CD4-positive, alpha-beta memory T cell (primary cell): ENCODE data around the gene IL12B. TPM values are rescaled to one million over a fixed set of nuclear protein-coding genes. Genes with fewer than 3 reads are reported as not detected.

Experiments used
- CTCF ChIA-PET: fragments of 350-600 bp; sonication (Branson Sonifier 250); formaldehyde crosslinking; loops from one replicate; lab custom pipeline; 2021; ENCODE audit warnings: inconsistent platforms; ENCODE audit not compliant: partially characterized antibody; lab: Charles Lee
- POLR2A ChIA-PET: fragments of 350-600 bp; sonication (Branson Sonifier 250); formaldehyde crosslinking; loops from one replicate; lab custom pipeline; 2021; ENCODE audit not compliant: partially characterized antibody; lab: Charles Lee
- DNase-seq, 5 donors: peaks; one replicate each; pipeline versions ENCODE4 v3.0.0 to v3.0.0-alpha.2; 2020 to 2022; ENCODE audit warnings: mixed read lengths in 1 of 5
- H3K27ac ChIP-seq: one replicate; pipeline ENCODE4 v1.7.0; 2013; ENCODE audit warnings: low read depth, low read length
- H3K27me3 ChIP-seq: 2 replicates; pipeline ENCODE4 v1.7.0; 2013; ENCODE audit warnings: mild to moderate bottlenecking, low read length, moderate library complexity; ENCODE audit not compliant: insufficient read depth
- H3K36me3 ChIP-seq: 2 replicates; pipeline ENCODE4 v1.7.0; 2013; ENCODE audit warnings: mild to moderate bottlenecking, low read length, moderate library complexity; ENCODE audit not compliant: insufficient read depth
- H3K4me1 ChIP-seq: 2 replicates; pipeline ENCODE4 v1.7.0; 2013; ENCODE audit warnings: mild to moderate bottlenecking, low read length, moderate library complexity; ENCODE audit not compliant: insufficient read depth
- H3K4me3 ChIP-seq, 2 donors: one replicate each; pipeline ENCODE4 v1.7.0; 2013; ENCODE audit warnings: low read length in 2 of 2, mild to moderate bottlenecking in 1 of 2
- H3K9me3 ChIP-seq, 2 donors: one replicate each; pipeline ENCODE4 v1.7.0; 2013; ENCODE audit warnings: low read length in 2 of 2, control low read depth in 1 of 2; ENCODE audit not compliant: control insufficient read depth in 1 of 2
- H3K27ac Mint-ChIP-seq, 7 donors: one replicate each; pipeline ENCODE4 v1.8.0; 2020 to 2021; ENCODE audit warnings: mixed read lengths in 7 of 7, mild to moderate bottlenecking in 6 of 7, inconsistent platforms in 3 of 7, moderate library complexity in 3 of 7
- H3K27me3 Mint-ChIP-seq, 2 donors: one replicate each; pipeline ENCODE4 v1.8.0; 2020 to 2021; ENCODE audit warnings: mixed read lengths in 2 of 2
- H3K36me3 Mint-ChIP-seq, 2 donors: one replicate each; pipeline ENCODE4 v1.8.0; 2020 to 2021; ENCODE audit warnings: mixed read lengths in 2 of 2, inconsistent platforms in 1 of 2, mild to moderate bottlenecking in 1 of 2
- H3K4me1 Mint-ChIP-seq, 4 donors: one replicate each; pipeline ENCODE4 v1.8.0; 2020 to 2021; ENCODE audit warnings: mixed read lengths in 4 of 4, mild to moderate bottlenecking in 1 of 4
- H3K4me3 Mint-ChIP-seq, 8 donors: one replicate each; pipeline ENCODE4 v1.8.0; 2020 to 2021; ENCODE audit warnings: mixed read lengths in 8 of 8, mild to moderate bottlenecking in 7 of 8, moderate library complexity in 6 of 8, inconsistent platforms in 3 of 8
- H3K9me3 Mint-ChIP-seq, 8 donors: one replicate each; pipeline ENCODE4 v1.8.0; 2020 to 2021; ENCODE audit warnings: mixed read lengths in 8 of 8, mild to moderate bottlenecking in 5 of 8, inconsistent platforms in 3 of 8, moderate library complexity in 1 of 8
- intact Hi-C: fragments of 100-400 bp; cut with micrococcal nuclease; formaldehyde crosslinking; loops from one replicate; pipeline ENCODE4 v1.15.1; 2023
- polyA plus RNA-seq, 2 donors: library from polyadenylated mRNA; unstranded; fragments of 300-500 nt; fragmentation: Illumina TruSeq; gene quantifications; one replicate each; pipeline ENCODE4 v1.2.3, GENCODE V29; 2021
- total RNA-seq, 2 experiments: library from RNA; stranded (reverse); gene quantifications; one replicate each; pipeline ENCODE4 v1.2.3, GENCODE V29; 2021

Gene IL12B
- total and polyA plus RNA-seq, 4 experiments from 2014 or later, result not detected

DNA sequence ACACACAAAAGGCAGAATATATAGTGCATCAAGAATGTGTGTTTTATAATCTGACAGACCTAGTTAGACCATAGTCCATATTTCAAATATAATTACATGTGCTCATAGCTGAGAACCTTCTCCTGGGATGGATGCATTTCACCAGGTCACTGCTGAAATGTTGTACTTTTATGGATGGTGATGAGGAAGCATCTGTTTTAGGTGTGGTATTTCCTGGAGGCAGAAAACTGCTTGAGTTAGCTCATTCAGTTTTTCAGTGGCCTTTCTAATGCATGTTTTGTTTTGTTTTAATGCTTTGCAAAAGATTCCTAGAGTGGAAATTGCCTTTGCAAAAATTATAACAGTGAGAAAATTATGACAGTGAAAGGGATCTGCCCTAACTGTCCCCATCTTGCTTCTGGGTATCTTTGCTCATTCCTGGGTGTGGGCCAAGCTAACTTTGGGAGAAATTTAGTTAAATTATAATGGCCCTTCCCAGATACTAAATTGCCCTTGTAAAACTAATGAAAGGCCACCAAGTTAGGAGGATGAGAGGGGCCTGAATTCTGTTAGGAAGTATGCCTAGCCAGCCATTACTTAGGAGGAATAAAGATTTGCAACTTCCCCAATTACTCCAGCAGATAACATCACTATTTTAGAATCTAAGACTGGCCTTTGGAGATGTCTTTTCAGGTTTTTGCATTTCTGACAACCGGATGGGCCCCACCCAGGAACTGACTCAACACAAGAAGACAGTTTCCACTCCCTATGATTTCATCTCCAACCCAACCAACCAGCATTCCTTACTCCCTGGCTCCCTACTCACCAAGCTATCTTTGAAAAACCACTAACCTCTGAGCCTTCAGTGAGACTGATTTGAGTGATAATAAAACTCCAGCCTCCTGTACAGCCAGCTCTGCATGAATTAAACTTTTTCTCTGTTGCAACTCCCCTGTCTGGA is 7.0 kb upstream of the IL12B start:
- DNase-seq, result peak; percentile 54 to 84 (median 64)
- Histone ChIP-seq H3K9me3 (no peaks in the 10 kb centered on the region), H3K4me1 (peaks cover 65% of the 10 kb centered on the region), H3K27me3 (no peaks in the 10 kb centered on the region), H3K27ac (peak overlapping the region; percentile 45), H3K4me3 (peak overlapping the region in 1 of 2 donors; percentile 6), H3K36me3 (no peaks in the 10 kb centered on the region)
- Mint-ChIP-seq H3K4me1 (peaks cover 55 to 76% (median 67%) of the 10 kb centered on the region in 4 donors), H3K27me3 (no peaks in the 10 kb centered on the region), H3K36me3 (no peaks in the 10 kb centered on the region), H3K4me3 (peak overlapping the region; percentile 37 to 74 (median 60)), H3K27ac (peak overlapping the region; percentile 86 to 96 (median 92)), H3K9me3 (peaks cover 0 to 5% (median 0%) of the 10 kb centered on the region in 8 donors)
- intact Hi-C loops, result loop anchor here (1.0 to 5.0 kb wide), 2 partner anchors 75 to 780 kb away; partner anchors contain the start of gene PWWP2A
- POLR2A ChIA-PET, result interaction anchor here (0.9 to 1.8 kb wide), 4 partner anchors 10 to 130 kb away, joined by 3 to 24 read pairs (median 4); no protein-coding TSS in a partner anchor
- CTCF ChIA-PET, result interaction anchor here (0.6 to 2.1 kb wide), 9 partner anchors 9 to 649 kb away, joined by 3 to 13 read pairs (median 3); no protein-coding TSS in a partner anchor

DNA sequence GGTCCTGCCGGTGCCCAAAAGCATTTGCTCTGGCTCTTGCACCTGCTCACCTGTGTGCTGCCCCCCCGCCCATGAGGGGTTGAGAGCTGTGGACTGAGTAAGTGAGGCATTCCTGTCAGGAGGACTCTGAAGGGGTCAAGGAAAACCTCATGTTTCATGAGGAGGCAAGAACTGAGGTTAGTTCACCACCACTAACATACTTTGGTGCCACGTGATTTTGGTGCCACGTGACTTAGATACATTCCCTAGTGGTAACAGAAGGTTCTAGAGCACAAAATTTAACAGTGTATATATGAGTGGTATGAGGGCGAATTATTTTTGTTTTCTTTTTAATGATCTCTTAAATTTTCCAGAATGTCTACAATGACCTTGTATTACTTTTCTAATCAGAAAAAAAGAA is 6.3 kb upstream of the IL12B start:
- Mint-ChIP-seq H3K9me3 (peaks cover 0 to 2% (median 0%) of the 10 kb centered on the region in 8 donors), H3K27me3 (no peaks in the 10 kb centered on the region), H3K4me3 (peak overlapping the region in 5 of 8 donors; percentile 31 to 74 (median 40)), H3K4me1 (peaks cover 51 to 76% (median 66%) of the 10 kb centered on the region in 4 donors), H3K36me3 (no peaks in the 10 kb centered on the region), H3K27ac (peak overlapping the region; percentile 30 to 96 (median 92))
- no peaks in the 10 kb centered on the region for H3K27me3 ChIP-seq
- POLR2A ChIA-PET, result interaction anchor here (1.3 to 1.8 kb wide), 3 partner anchors 11 to 129 kb away, joined by 3 to 24 read pairs (median 5); no protein-coding TSS in a partner anchor
- H3K4me1 ChIP-seq, result peaks cover 63% of the 10 kb centered on the region
- no peaks in the 10 kb centered on the region for H3K36me3 ChIP-seq
- intact Hi-C loops, result loop anchor here (5.0 kb wide), 1 partner anchor 781 kb away; the partner anchor contains the start of gene PWWP2A
- DNase-seq, result no peak
- H3K9me3 ChIP-seq, result no peaks in the 10 kb centered on the region
- H3K27ac ChIP-seq, result no peak overlapping the region
- CTCF ChIA-PET, result interaction anchor here (0.6 to 2.1 kb wide), 7 partner anchors 10 to 650 kb away, joined by 3 to 13 read pairs (median 3); no protein-coding TSS in a partner anchor
- H3K4me3 ChIP-seq, result no peak overlapping the region

DNA sequence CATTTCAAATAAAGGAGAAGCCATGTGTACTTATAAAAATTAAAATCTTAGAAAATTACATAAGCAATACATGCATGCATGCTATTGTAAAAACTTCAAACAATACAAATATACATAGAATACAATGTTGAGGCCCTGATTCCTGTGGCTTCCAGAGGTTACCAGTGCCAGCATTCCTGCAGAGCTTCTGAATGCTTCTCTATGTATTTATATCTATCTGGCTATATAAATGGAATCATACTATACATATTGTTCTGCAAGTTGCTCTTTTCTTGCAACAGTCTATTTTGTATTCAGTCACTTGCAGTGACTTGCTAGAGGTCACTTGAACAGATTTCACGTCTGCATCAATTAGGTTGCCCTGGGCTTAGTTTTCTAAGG is 3.2 kb upstream of the IL12B start:
- intact Hi-C loops, result loop anchor here (5.0 kb wide), 1 partner anchor 94 kb away; no protein-coding TSS in a partner anchor
- H3K36me3 ChIP-seq, result no peaks in the 10 kb centered on the region
- Mint-ChIP-seq H3K36me3 (no peaks in the 10 kb centered on the region), H3K4me1 (peaks cover 36 to 61% (median 49%) of the 10 kb centered on the region in 4 donors), H3K27ac (peak overlapping the region in 1 of 7 donors; percentile 15), H3K27me3 (no peaks in the 10 kb centered on the region), H3K9me3 (no peaks in the 10 kb centered on the region), H3K4me3 (no peak overlapping the region)
- H3K27me3 ChIP-seq, result no peaks in the 10 kb centered on the region
- H3K27ac ChIP-seq, result no peak overlapping the region
- no peak overlapping the region for H3K4me3 ChIP-seq
- CTCF ChIA-PET, result interaction anchor here (0.6 to 4.3 kb wide), 6 partner anchors 9 to 654 kb away, joined by 3 to 30 read pairs (median 5); no protein-coding TSS in a partner anchor
- DNase-seq, result no peak
- H3K9me3 ChIP-seq, result no peaks in the 10 kb centered on the region
- H3K4me1 ChIP-seq, result peaks cover 41% of the 10 kb centered on the region
- POLR2A ChIA-PET, result interaction anchor here (0.9 kb wide), 2 partner anchors 8 to 79 kb away, joined by 3 read pairs; no protein-coding TSS in a partner anchor

DNA sequence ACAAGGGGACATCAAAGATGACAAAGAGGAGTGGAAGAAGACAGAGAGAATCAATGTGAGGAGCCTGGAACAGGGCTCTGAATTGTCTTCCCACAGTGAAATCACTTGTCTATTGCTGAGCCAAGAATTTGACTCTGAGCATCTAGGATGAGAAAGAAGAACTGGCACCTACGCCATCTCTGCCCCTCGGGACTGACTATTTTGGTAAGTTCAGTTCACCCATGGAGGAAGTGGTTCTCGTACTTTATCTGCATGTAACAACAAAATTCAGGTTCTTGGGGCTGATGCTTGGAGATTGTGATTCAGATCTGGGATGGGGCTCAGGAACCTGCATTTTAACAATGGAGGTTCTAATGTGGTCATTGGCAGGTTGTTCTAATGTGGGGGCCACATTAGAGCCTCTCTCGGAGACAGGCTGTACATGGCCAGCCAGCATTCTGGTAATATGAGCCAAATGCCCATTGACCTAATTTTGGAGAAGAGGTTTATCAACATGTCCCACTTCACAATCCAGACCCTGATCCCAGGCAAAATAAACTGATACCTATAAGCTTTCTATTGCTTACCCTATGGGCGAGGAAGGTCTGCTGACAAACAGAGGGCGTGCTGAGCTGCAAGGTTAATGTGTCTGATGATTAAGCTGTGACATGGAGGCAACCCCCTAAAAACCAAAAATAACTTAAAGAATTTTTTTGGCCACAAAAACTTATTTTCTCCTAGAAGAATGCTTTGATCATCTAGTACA is 2.7 kb upstream of the IL12B start:
- Mint-ChIP-seq H3K27ac (peak overlapping the region in 5 of 7 donors; percentile 11 to 74 (median 53)), H3K27me3 (no peaks in the 10 kb centered on the region), H3K36me3 (no peaks in the 10 kb centered on the region), H3K9me3 (no peaks in the 10 kb centered on the region), H3K4me3 (peak overlapping the region in 4 of 8 donors; percentile 9 to 21 (median 12)), H3K4me1 (peaks cover 30 to 55% (median 43%) of the 10 kb centered on the region in 4 donors)
- intact Hi-C loops, result loop anchor here (5.0 kb wide), 1 partner anchor 94 kb away; no protein-coding TSS in a partner anchor
- POLR2A ChIA-PET, result interaction anchor here (0.9 to 1.6 kb wide), 3 partner anchors 9 to 79 kb away, joined by 3 to 12 read pairs (median 3); no protein-coding TSS in a partner anchor
- H3K4me3 ChIP-seq, result no peak overlapping the region
- H3K36me3 ChIP-seq, result no peaks in the 10 kb centered on the region
- no peaks in the 10 kb centered on the region for H3K27me3 ChIP-seq
- H3K4me1 ChIP-seq, result peaks cover 35% of the 10 kb centered on the region
- H3K27ac ChIP-seq, result no peak overlapping the region
- DNase-seq, result no peak
- H3K9me3 ChIP-seq, result no peaks in the 10 kb centered on the region
- CTCF ChIA-PET, result interaction anchor here (0.6 to 4.3 kb wide), 14 partner anchors 8 to 654 kb away, joined by 3 to 30 read pairs (median 4); no protein-coding TSS in a partner anchor

DNA sequence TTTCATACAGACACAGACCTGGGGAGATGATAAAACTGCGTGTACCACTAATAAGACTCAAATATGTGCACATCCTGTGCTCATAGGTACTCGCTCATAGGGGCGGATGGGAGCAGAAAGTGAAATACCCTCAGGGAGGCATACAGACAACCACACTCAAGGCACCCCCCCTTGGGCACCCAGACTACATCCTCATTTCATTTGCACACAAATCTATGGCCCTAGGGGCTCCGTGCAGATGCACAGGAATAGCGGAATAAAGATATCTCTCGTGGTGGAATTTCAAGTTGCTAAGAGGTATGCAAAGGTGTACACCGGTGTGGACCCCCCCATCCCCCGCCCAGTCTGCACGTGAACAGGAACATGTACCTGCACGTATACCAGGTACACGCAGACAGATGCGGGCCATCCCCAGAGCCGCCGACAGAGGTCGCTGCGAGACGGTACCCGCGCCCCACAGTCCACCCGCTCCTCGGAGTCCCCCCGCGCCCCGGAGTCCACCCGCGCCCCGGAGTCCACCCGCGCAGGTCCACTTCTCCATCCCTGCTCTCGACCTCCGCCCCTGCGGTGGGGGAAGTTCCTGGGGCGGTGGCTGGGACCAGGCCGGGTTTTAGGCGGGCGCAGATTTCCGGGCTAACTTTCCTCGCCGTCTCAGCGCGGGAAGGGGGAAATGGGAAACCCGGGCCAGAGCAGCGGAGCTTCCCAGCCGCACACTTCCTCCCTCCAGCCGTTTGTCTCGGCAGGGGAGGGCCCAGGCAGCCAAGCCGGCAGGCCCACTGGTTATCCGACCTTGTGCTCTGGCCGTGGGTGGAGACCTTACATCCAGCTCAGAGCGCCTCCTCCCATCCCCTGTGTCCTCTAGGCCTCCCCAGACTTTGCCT is 1.0 kb upstream of the IL12B start:
- H3K4me1 Mint-ChIP-seq, result peaks cover 15 to 39% (median 27%) of the 10 kb centered on the region in 4 donors
- H3K4me3 Mint-ChIP-seq, result peak overlapping the region; percentile 73 to 87 (median 80)
- H3K36me3 ChIP-seq, result no peaks in the 10 kb centered on the region
- peak overlapping the region; percentile 23 for H3K27ac ChIP-seq
- peak overlapping the region in 1 of 2 donors; percentile 46 for H3K4me3 ChIP-seq
- peak overlapping the region; percentile 47 to 88 (median 80) for H3K27ac Mint-ChIP-seq
- ChIA-PET CTCF (interaction anchor here (0.7 to 4.3 kb wide), 14 partner anchors 9 to 656 kb away, joined by 3 to 30 read pairs (median 4); no protein-coding TSS in a partner anchor), POLR2A (interaction anchor here (1.0 to 1.6 kb wide), 2 partner anchors 81 to 656 kb away, joined by 5 to 12 read pairs; no protein-coding TSS in a partner anchor)
- H3K27me3 Mint-ChIP-seq, result peaks cover 0 to 2% of the 10 kb centered on the region in 2 donors
- intact Hi-C loops, result loop anchor here (1.0 to 5.0 kb wide), 7 partner anchors 81 to 656 kb away; partner anchors contain the start of gene ADRA1B
- H3K9me3 ChIP-seq, result no peaks in the 10 kb centered on the region
- H3K9me3 Mint-ChIP-seq, result no peaks in the 10 kb centered on the region
- DNase-seq, result peak; percentile 72 to 79 (median 74)
- H3K27me3 ChIP-seq, result no peaks in the 10 kb centered on the region
- H3K36me3 Mint-ChIP-seq, result no peaks in the 10 kb centered on the region
- peaks cover 19% of the 10 kb centered on the region for H3K4me1 ChIP-seq
